ENCODE measurements around the gene RPP21. TPM values are rescaled to one million over a fixed set of nuclear protein-coding genes. Genes with fewer than 3 reads are reported as not detected.

Gene RPP21
- total and polyA plus RNA-seq, 2 of the 8 experiments (the other 6 are each of a cell fraction or from before 2014, with no cell fraction given), result 63.0 to 219 TPM

- Histone ChIP-seq H3K18ac (ENCODE audit: extremely low read depth, low read length) (no peak overlapping the region), H2BK5ac (ENCODE audit: low read depth, low read length) (no peak overlapping the region), H3K9me3 (ENCODE audit: insufficient read depth in 2 of 2, low read depth in 1 of 2, low read length in 1 of 2) (no peaks in the 10 kb centered on the region), H4K91ac (replicated peaks; ENCODE audit: insufficient read length, low read length) (no peak overlapping the region), H2AK5ac (ENCODE audit: low read depth, low read length) (no peak overlapping the region), H3K56ac (replicated peaks; ENCODE audit: insufficient read length, low read depth, low read length) (no peak overlapping the region), H3K4me1 (replicated peaks in 1 of 4; ENCODE audit: control insufficient read depth in 3 of 4, insufficient read depth in 4 of 4, low read length in 3 of 4) (0 out of 7 replicates have a peak, but pooled peaks cover 0 to 2% (median 0%) of the 10 kb centered on the region in 4 experiments), H3K4me3 (ENCODE audit: extremely low read depth in 1 of 4, insufficient read depth in 2 of 4, low read depth in 3 of 4, low read length in 4 of 4) (no peak overlapping the region), H3K23ac (ENCODE audit: insufficient read length) (no peak overlapping the region), H2BK20ac (ENCODE audit: low read length) (no peak overlapping the region), H2AFZ (ENCODE audit: low read length) (no peak overlapping the region), H4K20me1 (replicated peaks in 1 of 2; ENCODE audit: control insufficient read depth in 1 of 2, insufficient read depth in 2 of 2, low read length in 2 of 2) (peaks cover 5 to 20% of the 10 kb centered on the region in 2 experiments), H3K79me2 (ENCODE audit: control insufficient read depth in 1 of 2, insufficient read depth in 2 of 2, low read length in 2 of 2) (peaks cover 19 to 95% of the 10 kb centered on the region in 2 experiments), H3K27me3 (replicated peaks in 1 of 4; ENCODE audit: control insufficient read depth in 3 of 4, extremely low read depth in 1 of 4, insufficient read depth in 3 of 4, low read length in 3 of 4) (no peaks in the 10 kb centered on the region), H3K4me2 (ENCODE audit: insufficient read depth in 1 of 2, low read depth in 2 of 2, low read length in 2 of 2) (no peak overlapping the region), H3K23me2 (ENCODE audit: low read depth, low read length) (no peaks in the 10 kb centered on the region; the same call in 1 of the 2 replicates), H2BK120ac (replicated peaks; ENCODE audit: low read depth, low read length) (no peak overlapping the region), H3K14ac (ENCODE audit: insufficient read length) (no peak overlapping the region), H3K9ac (replicated peaks in 1 of 4; ENCODE audit: extremely low read depth in 1 of 4, low read depth in 3 of 4, low read length in 3 of 4) (no peak overlapping the region), H4K8ac (ENCODE audit: extremely low read depth, insufficient read depth, low read length) (no peak overlapping the region), H2BK15ac (ENCODE audit: low read length) (no peak overlapping the region), H2BK12ac (ENCODE audit: low read depth, low read length) (no peak overlapping the region), H3K36me3 (ENCODE audit: control insufficient read depth in 2 of 4, insufficient read depth in 4 of 4, low read length in 3 of 4) (peaks cover 0 to 39% (median 19%) of the 10 kb centered on the region in 4 experiments; a peak in 6 of 8 replicates), H3K4ac (replicated peaks; ENCODE audit: insufficient read length, low read depth, low read length) (no peak overlapping the region), H3K79me1 (ENCODE audit: low read depth, low read length) (peaks cover 9% of the 10 kb centered on the region), H3K27ac (ENCODE audit: low read depth, low read length) (no peak overlapping the region), H4K5ac (ENCODE audit: insufficient read length, low read depth, low read length) (no peak overlapping the region)
- no peak for FAIRE-seq
- CTCF ChIA-PET (ENCODE audit: partially characterized antibody), result interaction anchor here (1.1 kb wide), 2 partner anchors 74 to 93 kb away, joined by 3 read pairs; no protein-coding TSS in a partner anchor
- POLR2A ChIA-PET (ENCODE audit: partially characterized antibody), result interaction anchor here (3.9 to 10.3 kb wide), 2 partner anchors 10 to 13 kb away, joined by 16 to 92 read pairs; partner anchors contain the start of gene TRIM39
- DNase-seq (ENCODE audit: low read depth in 1 of 2, low spot score in 2 of 2), result no peak
- WGBS, 2 experiments (ENCODE audit: extremely low coverage in 1 of 2, insufficient coverage in 1 of 2, insufficient read length in 1 of 2, insufficient replicate concordance in 2 of 2, low coverage in 1 of 2, low lambda C conversion rate in 2 of 2, missing lambda C conversion rate in 1 of 2), result 71% methylated on average over 1 of the region's 1 CpG; no CpG with 5 or more reads in 1 of the 2 experiments
- TF ChIP-seq CEBPB (IDR thresholded peaks at IDR 0.05; ENCODE audit: low read depth, low read length) (no peak), JUN (IDR thresholded peaks at IDR 0.05; ENCODE audit: low read depth, low read length) (no peak), KDM5A (IDR thresholded peaks at IDR 0.05; ENCODE audit: low read length) (no peak), GABPA (IDR thresholded peaks at IDR 0.05; ENCODE audit: borderline replicate concordance, insufficient read depth, low read length) (no peak), TEAD4 (IDR thresholded peaks at IDR 0.05; ENCODE audit: low read depth, low read length) (no peak), FOSL1 (IDR thresholded peaks at IDR 0.05; ENCODE audit: insufficient read depth, low read depth, low read length) (no peak), YY1 (IDR thresholded peaks at IDR 0.05; ENCODE audit: low read depth, low read length) (no peak), CTBP2 (IDR thresholded peaks at IDR 0.05; ENCODE audit: borderline replicate concordance, insufficient read depth, insufficient read length, low read length) (no peak), CHD1 (IDR thresholded peaks at IDR 0.05; ENCODE audit: low read depth, low read length) (no peak), SP2 (IDR thresholded peaks at IDR 0.05; ENCODE audit: low read length) (no peak), BCL11A (IDR thresholded peaks at IDR 0.05; ENCODE audit: low read depth in 2 of 2, low read length in 2 of 2) (no peak), SP1 (IDR thresholded peaks at IDR 0.05; ENCODE audit: low read depth, low read length) (no peak), CBX5 (IDR thresholded peaks at IDR 0.05; ENCODE audit: low read depth, low read length) (no peak), JUND (IDR thresholded peaks at IDR 0.05; ENCODE audit: low read length) (no peak)
These were observed 33.3 kb upstream of the RPP21 start for GRCh38 chr6:30311671-30312070.

Data from H1 (cell line).